DMS 273 (cell line): ENCODE data around the gene FGFR3.
A peak's percentile ranks its signal among the peaks of the same experiment; 100 is the strongest.

Source experiments
- DNase-seq: peaks from one replicate; lab custom pipeline; 2025; ENCODE audit not compliant: unreplicated experiment; lab: John Stamatoyannopoulos, UW

The FGFR3 gene

DNA sequence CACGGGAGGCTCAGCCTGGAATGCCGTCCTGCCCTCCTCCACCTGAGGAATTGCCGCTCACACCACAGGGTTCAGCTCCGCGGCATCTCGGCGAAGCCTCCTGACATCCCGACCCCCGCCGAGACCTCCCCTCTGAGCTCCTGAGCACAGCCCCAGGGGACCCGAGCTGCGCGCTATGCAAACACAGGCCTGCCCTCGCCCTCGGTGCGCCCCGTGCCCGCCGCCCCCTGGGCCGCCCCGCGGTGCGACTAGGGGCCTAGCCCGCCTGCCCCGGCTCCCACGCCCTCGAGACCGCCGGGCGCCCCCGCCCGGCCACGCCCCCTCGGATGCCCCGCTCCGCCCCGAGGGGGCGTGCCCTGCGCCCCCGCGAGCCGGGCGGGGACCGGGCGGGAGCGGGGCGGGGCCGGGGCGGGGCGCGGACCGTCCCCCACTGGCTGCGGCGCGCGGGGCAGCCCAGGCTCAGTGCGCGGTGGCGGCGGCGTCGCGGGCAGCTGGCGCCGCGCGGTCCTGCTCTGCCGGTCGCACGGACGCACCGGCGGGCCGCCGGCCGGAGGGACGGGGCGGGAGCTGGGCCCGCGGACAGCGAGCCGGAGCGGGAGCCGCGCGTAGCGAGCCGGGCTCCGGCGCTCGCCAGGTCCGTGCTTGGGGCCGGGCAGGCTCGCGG, at the start of gene FGFR3:
Gene FGFR3, plus strand, starts transcription at position 462 of the 664 bp plus-strand sequence. CDS start 642 bp downstream, outside the sequence.
- peak; percentile 72 for DNase-seq

DNA sequence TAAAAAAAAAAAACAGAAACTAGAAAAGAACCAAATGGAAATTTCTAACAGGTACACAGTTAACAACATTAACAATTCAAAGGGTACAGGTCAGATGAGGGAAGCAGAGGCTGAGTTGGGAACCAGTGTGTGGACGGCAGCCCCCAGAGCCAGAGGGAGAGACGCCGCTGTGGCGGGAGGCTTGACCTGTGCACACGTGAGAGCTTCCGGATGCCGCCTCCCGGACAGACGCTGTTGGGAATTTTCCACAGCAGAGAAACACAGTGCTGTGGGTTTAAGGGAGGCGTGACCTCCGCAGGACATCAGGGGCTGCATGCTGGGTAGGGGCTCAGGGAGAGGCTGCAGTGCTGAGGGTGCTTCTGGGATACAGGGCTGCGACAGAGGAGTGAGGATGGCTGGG, 49.5 kb upstream of the FGFR3 start:
- DNase-seq = no peak

DNA sequence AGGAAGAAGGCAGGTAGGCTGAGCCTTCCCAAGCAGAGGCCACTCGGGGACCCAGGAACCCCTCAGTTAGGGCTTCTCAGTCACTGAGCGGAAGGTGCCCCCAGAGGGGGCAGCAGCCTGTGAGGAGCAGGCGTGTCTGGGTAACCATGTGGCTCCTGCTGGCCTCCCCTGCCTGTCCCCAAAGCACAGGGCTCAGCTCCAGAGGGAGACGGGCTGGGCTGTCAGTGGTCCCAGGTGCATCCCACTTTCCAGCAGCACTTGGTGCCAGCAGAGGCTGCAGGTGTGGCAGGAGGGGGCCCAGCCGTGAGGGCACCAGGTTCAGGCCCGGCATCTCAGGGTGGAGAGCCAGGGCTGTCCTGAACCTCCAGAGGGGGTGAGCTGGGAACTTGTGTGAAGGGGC, 49.1 kb upstream of the FGFR3 start:
- DNase-seq = no peak

DNA sequence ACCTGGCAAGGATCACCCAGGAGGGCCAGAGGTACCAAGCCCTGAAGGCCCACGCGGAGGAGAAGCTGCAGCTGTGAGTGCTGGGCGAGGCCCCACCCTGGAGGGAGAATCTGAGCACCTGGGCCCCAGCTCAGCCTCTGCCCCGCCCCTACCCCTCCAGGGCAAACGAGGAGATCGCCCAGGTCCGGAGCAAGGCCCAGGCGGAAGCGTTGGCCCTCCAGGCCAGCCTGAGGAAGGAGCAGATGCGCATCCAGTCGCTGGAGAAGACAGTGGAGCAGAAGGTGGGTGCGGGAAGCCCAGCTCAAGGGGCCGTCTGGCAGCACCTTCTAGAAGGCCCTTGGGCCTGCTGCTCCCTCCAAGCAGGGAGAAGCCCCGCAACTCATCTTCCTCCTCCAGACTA, 48.5 kb upstream of the FGFR3 start:
- DNase-seq = no peak

DNA sequence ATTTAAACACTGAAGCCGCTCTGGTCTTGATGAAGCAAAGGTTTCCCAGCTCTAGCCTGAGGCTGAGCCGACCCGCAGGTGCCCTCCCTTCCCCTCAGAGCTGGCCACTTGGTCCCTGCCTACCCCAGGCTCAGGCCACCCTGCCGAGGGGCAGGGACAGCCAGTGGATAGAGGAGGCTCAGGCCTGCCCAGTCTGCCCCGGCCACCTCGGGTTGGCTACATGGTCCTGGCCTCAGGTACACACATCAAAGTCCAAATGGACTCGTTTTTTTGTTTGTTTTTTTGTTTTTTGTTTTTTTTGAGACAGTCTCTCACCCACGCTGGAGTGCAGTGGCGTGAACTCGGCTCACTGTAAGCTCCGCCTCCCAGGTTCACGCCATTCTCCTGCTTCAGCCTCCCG, 47.9 kb upstream of the FGFR3 start:
- no peak for DNase-seq

DNA sequence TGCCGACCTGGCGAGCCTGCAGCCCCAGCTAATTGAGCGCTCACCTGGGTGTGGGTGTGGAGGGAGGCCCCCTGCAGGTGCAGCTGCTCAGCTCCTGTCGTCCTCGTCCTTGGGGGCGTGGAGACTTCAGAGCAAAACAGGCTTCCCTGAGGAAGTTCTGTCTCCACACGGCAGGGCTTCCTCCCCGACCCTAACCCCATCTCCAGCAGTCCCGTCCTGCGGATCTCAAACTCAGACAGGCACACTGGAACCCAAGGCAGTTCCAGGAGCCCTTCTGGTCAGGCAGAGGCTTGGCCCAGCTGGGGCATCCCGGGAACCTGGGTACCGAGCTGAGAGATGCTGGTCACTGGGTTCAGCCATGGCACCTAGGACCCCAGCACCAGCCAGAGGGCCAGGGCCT, 47.4 kb upstream of the FGFR3 start:
- DNase-seq = no peak

DNA sequence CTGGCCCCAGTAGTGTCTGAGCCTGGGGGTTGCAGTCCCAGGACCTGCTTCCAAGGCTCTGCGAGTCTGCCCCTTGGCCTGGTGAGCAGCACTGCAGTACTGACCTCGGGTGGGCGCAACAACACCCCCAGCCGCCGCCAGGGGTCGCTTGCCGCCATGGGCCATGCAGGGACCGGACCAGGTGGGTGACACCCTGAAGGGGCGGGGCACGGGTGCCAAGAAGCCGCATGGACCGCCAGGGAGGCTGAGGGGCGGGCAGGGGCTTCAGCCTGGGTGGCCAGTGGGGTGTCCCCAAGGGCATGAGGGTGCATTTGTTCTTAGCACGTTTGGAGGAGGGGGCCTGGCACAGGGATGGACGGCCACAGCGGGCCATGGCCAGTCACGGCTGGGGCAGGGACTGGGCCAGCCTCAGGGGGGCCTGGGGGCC, 46.8 kb upstream of the FGFR3 start:
- peak; percentile 33 for DNase-seq

DNA sequence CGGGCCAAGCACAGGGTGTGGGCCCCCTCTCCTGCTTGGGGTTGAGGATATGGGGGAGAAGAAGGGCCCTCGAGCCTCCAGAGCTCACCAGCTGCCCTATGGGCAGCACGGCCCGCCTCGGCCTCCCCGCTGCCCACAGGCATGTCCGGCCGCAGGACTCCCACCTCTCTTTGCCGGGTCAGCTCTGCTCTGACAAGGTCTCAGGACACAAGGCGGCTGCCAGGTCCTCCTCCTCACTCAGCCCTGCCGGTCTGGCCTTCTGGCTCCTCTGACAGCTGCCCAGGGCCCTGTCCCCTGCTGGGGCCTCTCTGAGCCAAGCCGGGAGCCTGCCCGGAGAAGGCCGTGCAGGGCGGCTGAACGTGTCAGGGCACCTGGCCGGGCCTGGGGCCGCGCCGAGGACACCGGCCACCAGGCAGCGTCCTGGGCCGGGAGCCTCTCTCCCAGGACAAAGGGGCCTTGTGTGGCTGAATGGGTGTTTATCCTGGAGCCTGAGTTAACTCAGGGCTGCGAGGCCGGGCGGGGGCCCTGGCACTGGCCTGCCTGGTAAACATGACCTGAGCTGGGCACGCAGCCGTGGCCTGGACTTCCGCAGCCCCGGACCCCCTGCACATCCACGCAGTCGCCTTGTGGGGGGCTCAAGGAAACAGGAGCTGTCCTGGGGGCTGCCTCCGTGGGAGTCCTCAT, 46.0 kb upstream of the FGFR3 start:
- no peak for DNase-seq

DNA sequence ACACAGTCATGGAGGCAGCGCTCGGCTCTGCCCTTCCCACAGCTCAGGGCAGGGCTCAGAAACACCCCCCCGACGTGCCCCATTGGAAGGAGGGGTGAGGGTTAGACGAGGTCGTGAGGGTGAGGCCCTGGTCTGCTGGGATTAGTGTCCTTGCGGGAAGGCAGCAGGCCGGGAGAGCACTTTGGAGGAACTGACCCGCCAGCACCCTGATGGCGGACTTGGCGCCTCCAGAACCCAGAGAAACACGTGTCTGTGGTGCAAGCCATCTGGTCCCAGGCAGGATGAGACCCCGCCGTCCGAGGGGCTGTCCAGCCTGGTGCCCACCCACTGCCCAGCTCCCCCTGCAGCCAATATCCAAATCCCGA, 45.5 kb upstream of the FGFR3 start:
- DNase-seq = no peak

DNA sequence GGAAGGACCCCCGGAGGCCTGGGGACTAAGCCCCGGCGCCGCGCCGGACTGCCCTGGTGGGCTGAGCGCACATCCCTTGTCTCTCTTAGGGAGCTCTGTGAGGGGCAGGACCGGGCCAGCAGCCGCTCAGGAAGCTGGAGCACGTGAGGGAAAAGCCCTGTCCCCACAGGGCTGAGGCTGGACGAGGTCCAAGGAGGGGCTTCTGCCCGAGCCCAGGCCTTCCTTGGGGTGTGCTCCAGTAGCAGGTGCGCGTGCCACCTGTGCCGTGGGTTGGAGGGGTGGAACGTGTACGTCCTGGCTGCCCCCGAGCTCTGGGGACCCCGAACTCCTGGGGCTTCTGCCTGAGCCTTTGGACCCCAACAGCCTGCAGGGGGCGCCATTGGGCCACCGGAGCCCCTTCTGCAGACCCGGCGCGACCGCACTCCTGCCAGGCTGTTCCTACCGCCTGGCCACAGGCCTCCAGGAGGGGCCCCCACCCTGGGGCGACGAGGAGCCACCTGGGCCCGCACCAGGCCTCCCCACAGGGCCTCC, 44.6 kb upstream of the FGFR3 start:
- peak; percentile 91 for DNase-seq

DNA sequence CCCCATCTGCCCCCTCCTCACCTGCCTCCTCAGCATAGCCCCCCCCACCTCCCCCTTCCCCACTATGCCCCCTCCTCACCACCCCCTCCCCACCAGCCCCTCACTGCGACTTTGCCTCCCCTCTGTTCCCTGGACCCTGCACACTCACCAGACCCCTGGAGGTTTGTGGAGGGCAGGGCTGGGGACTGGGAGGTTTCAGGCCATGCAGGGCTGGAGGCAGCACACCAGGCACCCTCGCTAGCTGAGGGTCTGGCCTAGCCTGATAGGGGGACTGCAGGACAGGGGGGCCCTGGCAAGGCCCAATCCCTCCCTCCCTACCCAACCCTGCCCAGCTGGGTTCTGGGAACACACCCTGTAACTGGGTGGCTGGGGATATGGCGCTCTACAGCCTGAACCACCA, 43.7 kb upstream of the FGFR3 start:
- DNase-seq = no peak

DNA sequence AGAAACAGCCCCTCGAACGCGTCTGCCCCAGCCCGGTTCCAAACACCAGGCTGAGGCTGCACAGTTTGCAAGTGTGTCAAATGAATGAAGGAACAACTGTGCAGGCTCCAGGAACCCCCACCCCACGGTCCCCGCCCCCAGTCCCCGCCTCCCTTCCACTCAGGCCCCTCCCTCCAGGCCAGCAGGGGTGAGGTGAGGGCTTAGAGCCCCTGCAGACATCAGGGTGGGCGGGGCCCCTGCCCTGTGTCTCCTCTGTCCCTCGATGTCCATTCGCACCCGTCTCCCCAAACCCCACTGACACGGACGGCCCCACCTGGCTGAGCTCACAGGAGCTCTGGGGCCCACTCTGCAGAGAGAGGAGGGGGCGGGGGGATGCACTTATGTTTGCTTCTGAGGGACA, 43.3 kb upstream of the FGFR3 start:
- DNase-seq = peak; percentile 33

DNA sequence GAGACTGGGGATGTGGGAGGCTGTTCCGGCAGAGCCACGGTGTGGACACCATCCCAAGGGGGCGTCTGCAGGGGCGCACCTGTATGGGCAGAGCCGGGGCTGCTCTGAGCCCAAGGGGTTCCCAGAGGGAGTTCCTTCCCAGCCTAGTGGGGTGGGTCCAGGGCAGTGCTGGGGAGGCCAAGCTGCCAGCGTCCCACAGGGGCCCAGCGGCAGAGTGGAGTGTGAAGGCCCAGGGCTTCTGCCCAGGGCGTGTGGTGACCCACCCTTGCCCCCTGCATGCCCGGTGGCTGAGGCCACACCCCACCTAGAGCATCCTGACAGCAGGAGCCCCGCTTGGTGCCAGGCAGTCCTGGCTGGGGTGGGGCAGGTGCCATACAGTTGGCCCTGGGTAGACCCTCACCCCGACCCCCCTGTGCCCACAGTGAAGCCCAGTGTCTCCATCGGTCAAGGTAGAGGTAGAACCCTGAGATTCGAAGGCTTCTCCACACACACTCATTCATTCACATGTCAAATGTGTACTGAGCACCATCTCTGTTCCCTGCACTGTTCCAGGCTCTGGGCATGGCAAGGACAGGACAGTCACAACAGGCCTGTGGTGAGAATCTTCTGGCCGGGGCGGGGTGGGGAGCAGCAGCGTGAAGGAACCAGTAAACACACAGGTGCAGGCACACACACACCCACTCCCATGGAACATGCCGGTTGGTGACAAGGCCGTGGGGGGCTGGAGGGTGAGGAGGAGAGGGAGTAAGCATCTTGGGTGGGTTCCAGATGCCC, 42.5 kb upstream of the FGFR3 start:
- DNase-seq = no peak

DNA sequence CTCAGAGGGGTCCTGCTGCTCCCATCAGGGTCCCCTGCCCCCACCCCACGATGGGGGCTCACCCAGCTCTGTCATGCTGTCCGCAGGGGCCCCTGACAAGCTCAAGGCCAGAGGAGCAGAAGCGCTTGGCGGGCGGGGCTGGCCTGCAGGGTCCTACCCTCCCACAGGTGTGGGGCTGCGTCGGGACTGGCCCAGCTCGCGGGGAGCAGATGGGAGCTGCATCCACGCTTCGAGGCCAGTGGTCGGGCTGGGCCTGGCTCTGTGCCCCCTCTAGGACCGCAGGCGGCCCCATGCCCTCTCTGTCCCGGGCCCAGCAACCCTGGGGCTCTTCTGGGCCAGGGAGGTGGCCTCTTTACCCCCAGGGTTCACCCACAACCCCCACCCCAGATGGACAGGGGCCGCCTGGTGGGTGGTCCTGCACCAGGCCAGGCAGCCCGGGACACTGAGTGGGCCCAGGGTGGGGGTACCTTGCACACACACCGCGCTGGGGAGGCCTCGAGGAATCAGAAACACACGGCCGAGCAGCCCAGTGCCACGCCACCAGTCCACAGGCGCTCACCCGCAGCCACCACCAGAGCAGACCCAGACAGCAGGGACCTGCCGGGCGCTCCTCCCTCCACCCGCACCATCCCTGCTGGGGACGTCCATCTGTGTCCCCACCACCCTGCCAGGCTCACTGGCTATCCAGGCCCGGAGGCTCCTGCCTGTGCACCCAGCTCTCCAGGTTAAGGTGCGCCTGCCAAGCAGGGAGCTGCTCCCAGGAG, 41.8 kb upstream of the FGFR3 start:
- no peak for DNase-seq

DNA sequence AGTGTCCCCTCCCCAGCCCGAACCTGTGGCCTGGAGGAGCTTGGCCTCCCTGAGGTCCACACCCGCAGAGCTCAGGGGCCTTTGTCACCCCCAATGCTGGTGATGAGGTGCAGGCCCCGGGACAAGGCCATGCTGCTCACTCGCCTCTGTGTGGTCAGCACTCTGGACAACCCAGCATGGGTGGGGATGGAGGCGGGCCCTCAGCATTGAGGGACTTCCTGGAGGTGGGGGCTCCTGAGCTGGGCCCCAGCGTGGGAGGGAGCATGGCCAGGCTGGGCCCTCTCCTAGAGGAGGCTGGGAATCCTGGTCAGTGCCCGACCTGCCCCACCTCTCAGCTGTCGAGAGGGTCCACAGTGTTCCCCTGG, 41.2 kb upstream of the FGFR3 start:
- DNase-seq = no peak

DNA sequence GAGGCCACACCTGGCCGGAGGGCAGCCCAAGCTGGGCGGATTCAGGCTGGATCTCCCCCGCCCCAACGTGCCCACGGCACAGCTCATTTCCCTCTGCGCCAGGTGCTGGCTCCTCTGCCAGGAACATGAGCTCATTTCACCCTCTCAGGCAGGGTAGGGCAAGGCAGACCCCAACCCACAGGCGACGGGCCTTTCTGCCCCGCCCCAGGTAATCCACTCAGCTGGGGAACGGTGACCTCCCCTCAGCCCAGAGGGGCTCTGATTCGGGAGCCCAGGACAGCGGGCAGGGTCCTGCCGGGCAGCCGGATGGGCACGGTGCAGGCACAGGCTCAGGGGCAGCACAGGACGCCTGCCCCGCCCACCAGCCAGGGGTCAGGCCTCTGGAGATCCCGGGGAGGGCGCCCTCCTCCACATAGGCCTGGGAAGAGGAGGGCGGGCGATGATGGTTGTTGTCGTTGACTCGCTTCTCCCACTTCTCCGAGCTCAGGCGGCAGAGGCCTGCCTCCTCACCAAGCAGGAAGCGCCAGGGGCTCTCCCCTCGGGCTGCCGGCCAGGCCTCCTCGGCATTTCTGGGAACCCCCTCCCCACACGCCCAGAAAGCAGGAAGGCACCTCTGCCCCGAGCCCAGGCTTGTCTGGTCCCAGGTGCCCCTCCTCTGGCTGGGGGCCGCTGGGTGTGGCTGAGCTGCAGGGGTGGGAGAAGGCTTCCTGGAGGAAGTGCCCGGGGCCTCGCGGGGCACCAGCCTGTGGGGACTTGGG, 40.6 kb upstream of the FGFR3 start:
- no peak for DNase-seq

DNA sequence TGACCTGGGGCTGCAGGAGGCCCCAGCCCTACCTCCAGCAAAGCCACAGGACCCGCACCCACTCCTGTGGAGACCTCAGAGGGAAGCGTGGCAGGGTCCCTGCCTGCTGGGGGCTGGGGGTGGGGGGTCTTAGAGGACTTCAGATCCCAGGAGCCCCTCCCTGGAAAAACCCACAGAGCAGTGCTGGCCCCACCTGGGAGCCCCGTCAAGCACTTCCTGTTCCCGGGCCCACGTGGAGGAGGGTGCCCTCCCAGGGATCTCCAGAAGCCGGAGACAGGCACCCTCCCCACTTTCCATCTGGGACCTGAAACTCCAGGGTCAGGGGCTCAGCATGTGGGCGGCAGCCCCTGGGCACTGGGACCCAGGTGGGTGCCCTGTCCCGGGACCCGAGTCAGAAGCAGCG, 39.8 kb upstream of the FGFR3 start:
- DNase-seq = no peak

DNA sequence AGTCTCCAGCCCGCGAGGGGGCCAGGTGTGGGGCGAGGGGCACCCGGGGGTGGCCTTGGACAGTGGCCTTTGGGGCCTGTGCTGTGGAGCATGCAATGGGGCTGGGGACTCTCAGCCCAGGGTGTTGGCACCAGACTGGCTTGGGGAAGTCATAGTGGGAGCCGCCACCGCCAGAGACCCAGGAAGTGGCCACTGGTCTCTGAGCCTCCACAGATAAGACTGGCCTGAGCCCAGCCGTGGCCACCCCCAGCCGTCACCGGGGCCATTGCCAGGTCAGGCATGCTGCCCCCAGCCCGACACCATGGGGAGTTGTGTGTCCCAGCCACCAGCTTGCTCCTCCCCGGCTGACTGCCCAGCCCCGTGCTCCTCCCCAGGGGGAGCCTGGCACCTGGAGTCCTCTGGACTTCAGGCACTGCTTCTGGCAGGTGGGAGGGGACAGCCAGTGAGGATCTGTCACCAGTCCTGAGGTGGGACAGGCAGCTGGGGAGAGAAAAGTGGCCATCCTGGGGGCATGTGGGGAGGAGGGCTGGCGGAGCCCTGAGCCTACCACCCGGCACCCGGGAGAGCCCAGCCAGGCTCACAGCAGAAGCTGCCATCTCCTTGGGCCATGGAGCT, 39.3 kb upstream of the FGFR3 start:
- no peak for DNase-seq

DNA sequence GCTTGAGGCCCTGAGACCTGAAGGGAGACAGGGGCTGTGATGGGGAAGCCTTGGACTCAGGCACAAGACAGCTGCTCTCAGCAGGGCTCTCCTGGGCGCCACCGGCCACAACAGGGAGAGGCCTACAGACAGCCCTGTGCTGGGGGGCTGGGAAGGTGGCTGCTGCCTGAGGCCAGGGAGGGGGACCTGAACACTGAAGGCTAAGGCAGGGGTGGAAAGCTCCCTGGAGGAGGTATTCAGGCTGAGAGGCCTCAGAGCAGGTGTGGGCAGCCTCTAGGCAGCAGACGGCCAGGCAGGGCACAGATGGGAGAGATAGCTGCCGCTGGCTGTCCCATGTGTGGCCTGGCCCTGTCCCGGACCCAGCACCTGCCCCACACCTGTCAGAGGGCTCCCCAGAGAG, 38.8 kb upstream of the FGFR3 start:
- peak; percentile 77 for DNase-seq

DNA sequence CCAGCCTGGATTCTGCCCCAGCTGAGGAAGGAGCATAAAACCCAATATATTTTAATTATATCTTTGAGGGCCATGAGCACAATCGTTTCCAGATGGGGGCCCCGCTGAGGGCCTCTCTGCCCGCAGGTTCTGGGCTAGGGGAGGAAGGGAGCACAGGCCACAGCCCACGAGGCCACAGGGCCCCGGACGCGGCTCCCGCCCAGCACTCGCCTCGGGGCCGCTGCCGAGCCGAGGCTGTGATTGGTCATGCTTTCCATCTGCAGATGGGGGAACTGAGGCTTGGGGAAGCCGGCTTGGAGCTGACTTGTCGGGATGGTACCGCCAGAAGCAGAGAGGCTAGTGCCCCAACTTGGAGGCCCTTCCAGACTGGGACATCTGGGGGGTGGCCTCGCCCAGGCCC, 37.8 kb upstream of the FGFR3 start:
- DNase-seq = no peak
